K562 (cell line): ENCODE measurements around the gene IL24. TPM values are rescaled to one million over a fixed set of nuclear protein-coding genes. Genes with fewer than 3 reads are reported as not detected.

Source experiments
- ATAC-seq: fragments of 200-7000 bp; cut with Tn5 transposase; 3 replicates; pipeline ENCODE4 v1.9.1; 2020; ENCODE audit warnings: moderate library complexity
- BruUV-seq: library from RNA; stranded (reverse); fragments of 400-500 nt; replicated peaks from 2 replicates; lab custom pipeline; 2021; lab: Mats Ljungman, UMichigan
- CTCF ChIA-PET: fragments of 300-600 bp; formaldehyde crosslinking; extraction: SDS; loops from one replicate; lab custom pipeline; 2021; ENCODE audit warnings: low intra/inter-chr PET ratio; lab: Yijun Ruan, JAX
- POLR2A ChIA-PET: fragments of 300-600, 350-650 bp; sonication (Branson Sonifier 250); formaldehyde crosslinking; extraction: SDS; loops from one replicate; lab custom pipeline; 2021; ENCODE audit warnings: antibody characterized with exemption, inconsistent platforms; lab: Yijun Ruan, JAX
- DNase-seq, 4 experiments: peaks; one replicate each; pipeline versions ENCODE4 v3.0.0 to v3.0.0-alpha.2; 2011 to 2018; ENCODE audit warnings: low spot score in 3 of 4, mixed read lengths in 3 of 4; ENCODE audit errors: extremely low read depth in 1 of 4
- FAIRE-seq: peaks from 2 replicates; lab custom pipeline; 2011; peaks lifted over from hg19 to GRCh38; lab: Jason Lieb, UNC
- H2AFZ ChIP-seq: 2 replicates; pipeline ENCODE4 v1.6.0; 2011; ENCODE audit warnings: low read depth, low read length, control low read depth, inconsistent platforms
- H3K27ac ChIP-seq: fragments of 200-600 bp; 3 replicates; pipeline ENCODE4 v1.8.0; 2011; ENCODE audit warnings: low read depth, mild to moderate bottlenecking, control low read depth, inconsistent platforms, low read length, moderate library complexity, mixed read lengths; ENCODE audit errors: extremely low read depth
- H3K27me3 ChIP-seq, 2 experiments: fragments of 300-600 bp in 1 of 2; 2 replicates in 1 of 2; 3 replicates in 1 of 2; pipeline versions ENCODE4 v1.6.0 to v1.8.0; 2011; ENCODE audit warnings: inconsistent platforms in 2 of 2, low read length in 2 of 2, mild to moderate bottlenecking in 1 of 2, mixed read lengths in 1 of 2, moderate library complexity in 1 of 2; ENCODE audit not compliant: control insufficient read depth in 2 of 2, insufficient read depth in 2 of 2
- H3K36me3 ChIP-seq: fragments of 300-600 bp; 3 replicates; pipeline ENCODE4 v1.8.0; 2011; ENCODE audit warnings: mild to moderate bottlenecking, low read length, inconsistent platforms; ENCODE audit not compliant: control insufficient read depth, insufficient read depth
- H3K4me1 ChIP-seq, 2 experiments: fragments of 200-600 bp in 1 of 2; replicated peaks in 1 of 2; 2 replicates in 1 of 2; 3 replicates in 1 of 2; pipeline versions ENCODE4 v1.5.1 to v1.8.0; 2011; ENCODE audit warnings: inconsistent platforms in 2 of 2, low read length in 2 of 2, mild to moderate bottlenecking in 1 of 2, mixed read lengths in 1 of 2, moderate library complexity in 1 of 2; ENCODE audit not compliant: control insufficient read depth in 2 of 2, insufficient read depth in 2 of 2
- H3K4me2 ChIP-seq: 2 replicates; pipeline ENCODE4 v1.6.1; 2011; ENCODE audit warnings: low read length, control low read depth, inconsistent platforms, mixed read lengths; ENCODE audit not compliant: insufficient read depth
- H3K4me3 ChIP-seq: fragments of 200-600 bp; sonication (generic), shearing (Covaris generic); 2 replicates; pipeline ENCODE4 v1.5.1; 2016; ENCODE audit warnings: control low read depth, inconsistent platforms
- H3K79me2 ChIP-seq: fragments of 200-600 bp; 3 replicates; pipeline ENCODE4 v1.8.0; 2011; ENCODE audit warnings: low read length, inconsistent platforms; ENCODE audit not compliant: control insufficient read depth, insufficient read depth
- H3K9ac ChIP-seq, 2 experiments: 2 replicates each; pipeline versions ENCODE4 v1.6.0 to v1.6.1; 2011; ENCODE audit warnings: low read depth in 2 of 2, low read length in 2 of 2, control low read depth in 1 of 2, inconsistent platforms in 1 of 2, mild to moderate bottlenecking in 1 of 2, mixed read lengths in 1 of 2; ENCODE audit not compliant: insufficient read depth in 1 of 2
- H3K9me1 ChIP-seq: one replicate; pipeline ENCODE4 v1.6.0; 2011; ENCODE audit warnings: inconsistent platforms, mild to moderate bottlenecking, low read length, moderate library complexity; ENCODE audit not compliant: control insufficient read depth, insufficient read depth
- H3K9me3 ChIP-seq: replicated peaks from 2 replicates; pipeline ENCODE4 v1.5.1; 2011; ENCODE audit warnings: low read depth, low read length, inconsistent platforms; ENCODE audit not compliant: control insufficient read depth, insufficient read depth
- H4K20me1 ChIP-seq: replicated peaks from 2 replicates; pipeline ENCODE4 v1.6.1; 2011; ENCODE audit warnings: low read length, inconsistent platforms, mixed read lengths; ENCODE audit not compliant: control insufficient read depth, insufficient read depth
- BMI1 ChIP-seq: fragments of 150-350 bp; IDR thresholded peaks from 2 replicates; pipeline ENCODE4 v1.6.1; 2014; ENCODE audit warnings: low read length
- GABPB2 ChIP-seq: fragments of 250-450 bp; sonication (Bioruptor Pico); conservative IDR thresholded peaks from 2 replicates; pipeline ENCODE4 v1.5.1; 2021; ENCODE audit warnings: mild to moderate bottlenecking
- GTF3C2 ChIP-seq: IDR thresholded peaks from 3 replicates; pipeline ENCODE4 v1.6.1; 2011; ENCODE audit warnings: borderline replicate concordance, mild to moderate bottlenecking, moderate library complexity; ENCODE audit not compliant: insufficient read length; ENCODE audit errors: extremely low read depth
- HEY1 ChIP-seq: fragments of 250-450 bp; sonication (Bioruptor Pico); IDR thresholded peaks from 2 replicates; pipeline ENCODE4 v1.5.0; 2020; ENCODE audit warnings: mild to moderate bottlenecking, moderate library complexity, borderline replicate concordance
- HNRNPUL1 ChIP-seq: fragments of 200-400 bp; formaldehyde crosslinking; IDR thresholded peaks from 2 replicates; pipeline ENCODE4 v1.6.1; 2017; ENCODE audit warnings: low read length
- MECOM ChIP-seq: fragments of 250-450 bp; sonication (Bioruptor Pico); IDR thresholded peaks from 2 replicates; pipeline ENCODE4 v1.8.0; 2022; ENCODE audit warnings: inconsistent platforms
- POU5F1 ChIP-seq: fragments of 150-350 bp; IDR thresholded peaks from 2 replicates; pipeline ENCODE4 v1.6.1; 2014; ENCODE audit warnings: borderline replicate concordance, low read length, low read depth, mild to moderate bottlenecking; ENCODE audit not compliant: partially characterized antibody
- PURB ChIP-seq: sonication (generic); formaldehyde crosslinking; IDR thresholded peaks from 2 replicates; pipeline ENCODE4 v1.9.0; 2021; ENCODE audit warnings: low read depth, mild to moderate bottlenecking, missing genetic modification reagents
- TCF7L2 ChIP-seq: fragments of 150-350 bp; IDR thresholded peaks from 2 replicates; pipeline ENCODE4 v1.6.1; 2016; ENCODE audit warnings: low read depth, mild to moderate bottlenecking, low read length, moderate library complexity
- ZFP91 ChIP-seq: sonication (generic); formaldehyde crosslinking; IDR thresholded peaks from 2 replicates; pipeline ENCODE4 v1.8.0; 2022; ENCODE audit warnings: mild to moderate bottlenecking, missing genetic modification reagents
- ZNF224 ChIP-seq: sonication (generic); formaldehyde crosslinking; IDR thresholded peaks from 2 replicates; pipeline ENCODE4 v1.8.0; 2022; ENCODE audit warnings: mild to moderate bottlenecking, missing genetic modification reagents
- ZNF316 ChIP-seq: fragments of 450-650 bp; IDR thresholded peaks from 2 replicates; pipeline ENCODE4 v1.6.1; 2016
- ZNF644 ChIP-seq: fragments of 200-800 bp; sonication (Bioruptor generic); IDR thresholded peaks from 2 replicates; pipeline ENCODE4 v1.6.1; 2016; ENCODE audit warnings: low read depth, missing genetic modification characterization, missing compliant biosample characterization
- WGBS: fragments of 100-300 bp; shearing (Covaris generic); methylation state at CpG from one replicate; pipeline ENCODE4 v1.1.6; 2016; ENCODE audit warnings: low coverage, mixed read lengths; ENCODE audit not compliant: insufficient coverage; ENCODE audit errors: missing lambda C conversion rate; 5-methylcytosine and 5-hydroxymethylcytosine counted together
- in situ Hi-C: fragments of 300-500 bp; cut with MboI; formaldehyde crosslinking; loops from 4 replicates; pipeline ENCODE4 v1.15.0; 2018; ENCODE audit warnings: inconsistent platforms, mixed read lengths
- intact Hi-C: fragments of 100-400 bp; cut with micrococcal nuclease; formaldehyde crosslinking; loops from 2 replicates; pipeline ENCODE4 v1.14.2; 2022
- polyA plus RNA-seq, 8 experiments: library from polyadenylated mRNA; depleted of rRNA in 4 of 8; stranded (reverse) in 5 of 8; unstranded in 3 of 8; fragments of >200 nt; fragmentation: Nextera tagmentation in 2 of 8; fragmentation: Illumina TruSeq in 1 of 8; extraction: Ambion mirVana in 2 of 8; extraction: Trizol in 1 of 8; gene quantifications; 2 replicates each; pipeline versions ENCODE4 v1.2.1 to v1.2.3, GENCODE V29; 2011 to 2014; ENCODE audit warnings: inconsistent platforms in 1 of 8, missing spikeins in 1 of 8
- total RNA-seq, 7 experiments: library from RNA; depleted of rRNA in 6 of 7; stranded (reverse); fragments of >200 nt in 6 of 7; fragmentation: Illumina TruSeq in 2 of 7; extraction: Trizol in 2 of 7; gene quantifications; 2 replicates each; pipeline versions ENCODE4 v1.2.1 to v1.2.3, GENCODE V29; 2011 to 2021; ENCODE audit warnings: low replicate concordance in 1 of 7

Gene IL24
- total and polyA plus RNA-seq, 9 of the 15 experiments (the other 6 are each of a cell fraction or from before 2014, with no cell fraction given): 0.04 to 0.19 TPM; not detected in 7

- Histone ChIP-seq H3K4me2 (no peak overlapping the region), H3K9me3 (no peaks in the 10 kb centered on the region)
These were observed 9.5 kb upstream of the IL24 start for GRCh38 chr1:206887701-206888100.

More at GRCh38 chr1:206887701-206888100, 9.5 kb upstream of the IL24 start:
- BruUV-seq: no TSS peak
- DNase-seq: no peak
- H3K36me3 ChIP-seq: no peaks in the 10 kb centered on the region
- intact Hi-C loops: no loop called here
- peak; percentile 63 for FAIRE-seq
- in situ Hi-C loops: no loop called here
- WGBS: 5% methylated on average over 4 of the region's 4 CpGs
- no peak overlapping the region for H3K4me3 ChIP-seq
- POLR2A ChIA-PET: no interaction called here
- peaks cover 32 to 34% of the 10 kb centered on the region in 2 experiments for H3K27me3 ChIP-seq
- no peaks in the 10 kb centered on the region for H4K20me1 ChIP-seq
- peaks cover 0 to 12% of the 10 kb centered on the region in 2 experiments; a peak in 4 of 5 replicates for H3K4me1 ChIP-seq
- ATAC-seq: no peak
- no peak for TF ChIP-seq BMI1
- no peak for TF ChIP-seq POU5F1
- no peak for TF ChIP-seq ZNF644
- no peak for TF ChIP-seq HEY1 (CRISPR knock-in tag)
- TF ChIP-seq TCF7L2: no peak
- TF ChIP-seq GTF3C2: no peak
- TF ChIP-seq PURB (CRISPR knock-in tag): no peak
- no peak for TF ChIP-seq GABPB2 (CRISPR knock-in tag)
- no peak for TF ChIP-seq ZNF224 (CRISPR knock-in tag)
- TF ChIP-seq MECOM (CRISPR knock-in tag): no peak
- no peak for TF ChIP-seq ZNF316
- no peak for TF ChIP-seq HNRNPUL1
- TF ChIP-seq ZFP91 (CRISPR knock-in tag): no peak
- CTCF ChIA-PET: interaction anchor here (0.5 kb wide), 1 partner anchor 101 kb away, joined by 3 read pairs; no protein-coding TSS in a partner anchor
- no peaks in the 10 kb centered on the region for H3K79me2 ChIP-seq
- H3K27ac ChIP-seq: no peak overlapping the region
- H2AFZ ChIP-seq: no peak overlapping the region; the same call in 1 of the 2 replicates
- no peak overlapping the region for H3K9ac ChIP-seq
- H3K9me1 ChIP-seq: no peaks in the 10 kb centered on the region
